GM10847 (cell line): Measurements from ENCODE around the gene ENOX2.

ENCODE experiments used
- POLR2A ChIP-seq: IDR thresholded peaks from 2 replicates; pipeline ENCODE4 v1.6.1; 2011; ENCODE audit not compliant: insufficient read length; ENCODE audit errors: extremely low read depth

Gene ENOX2

GRCh38 chrX:130789793-130790192, 113.2 kb downstream of the ENOX2 start:
- no peak for TF ChIP-seq POLR2A

DNA sequence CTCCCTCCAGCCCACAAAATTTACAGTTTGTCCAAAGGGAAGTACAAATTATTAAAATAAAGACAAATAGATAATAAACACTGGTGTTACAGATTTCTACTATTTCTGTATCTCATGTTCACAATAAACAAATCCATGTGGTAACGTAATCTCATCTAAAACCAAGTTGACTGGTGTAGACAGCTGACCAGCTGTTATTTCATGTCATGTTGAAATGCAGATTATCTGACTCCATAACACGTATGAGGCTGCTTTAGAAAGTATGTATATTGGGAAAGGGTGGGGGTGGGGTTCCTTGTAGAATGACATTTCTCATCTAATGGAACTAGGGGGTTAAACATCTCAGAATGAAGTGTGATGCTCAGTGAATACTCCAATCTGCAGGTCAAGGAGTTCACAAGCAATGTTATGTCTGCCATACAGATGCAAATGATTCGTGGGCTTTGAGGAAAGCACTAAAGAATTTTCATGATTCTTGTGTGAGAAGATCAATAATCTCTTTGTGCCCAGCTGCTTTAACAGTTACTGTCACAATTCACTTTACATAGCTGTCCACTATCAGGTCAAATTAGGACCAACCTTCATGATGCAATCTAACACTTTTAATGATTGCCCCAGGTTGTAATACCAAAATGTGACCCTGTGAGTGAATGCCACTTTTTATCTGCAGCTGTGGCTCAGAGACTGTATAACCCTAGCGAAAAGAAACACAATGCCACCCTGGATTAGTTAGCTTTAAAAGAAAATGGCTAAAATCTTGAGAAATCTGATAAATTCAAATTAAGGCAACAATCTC, 114.0 kb downstream of the ENOX2 start:
- no peak for TF ChIP-seq POLR2A

GRCh38 chrX:130786030-130786429, 117.0 kb downstream of the ENOX2 start:
- no peak for TF ChIP-seq POLR2A

DNA sequence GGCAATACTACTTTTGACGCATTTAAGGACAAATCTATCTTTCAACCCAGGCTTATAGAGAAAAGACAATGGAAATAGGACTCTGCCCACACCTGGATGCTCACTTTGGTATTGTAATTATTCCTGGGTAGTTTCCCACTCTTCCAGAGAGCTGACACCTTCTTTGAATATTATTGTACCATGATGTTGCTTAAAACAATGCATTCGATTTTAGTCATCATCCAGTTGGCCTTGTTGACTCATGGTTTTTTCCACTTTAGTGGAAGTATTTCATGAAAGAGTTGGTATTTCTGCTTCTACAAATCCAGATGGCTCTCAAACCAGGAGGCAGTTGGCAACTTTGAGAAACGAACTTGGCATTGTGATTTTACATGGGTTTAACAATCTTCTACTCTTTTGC, 124.2 kb downstream of the ENOX2 start:
- TF ChIP-seq POLR2A: no peak

DNA sequence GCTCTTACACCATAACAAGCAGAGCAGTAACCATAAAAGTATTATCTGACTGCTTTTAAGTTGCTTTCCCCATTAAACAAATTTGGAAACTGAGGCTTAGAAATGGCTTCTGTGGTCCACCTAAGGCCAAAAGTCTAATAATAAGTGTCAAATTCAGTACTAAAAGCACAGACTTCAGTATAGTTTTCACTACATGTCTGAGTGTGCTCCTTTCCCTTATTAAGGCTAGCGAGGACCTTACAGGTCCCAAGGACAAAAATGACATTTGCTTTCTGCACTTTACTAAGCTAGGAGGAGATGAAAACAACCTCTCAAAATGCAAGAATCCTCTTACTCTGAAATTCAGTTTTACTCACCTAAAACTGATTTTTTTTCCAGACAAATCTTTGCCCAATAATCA, 127.2 kb downstream of the ENOX2 start:
- no peak for TF ChIP-seq POLR2A

GRCh38 chrX:130772776-130773143, 130.2 kb downstream of the ENOX2 start:
- TF ChIP-seq POLR2A: no peak

- TF ChIP-seq POLR2A: no peak
These were observed 130.8 kb downstream of the ENOX2 start for GRCh38 chrX:130772105-130772775.

DNA sequence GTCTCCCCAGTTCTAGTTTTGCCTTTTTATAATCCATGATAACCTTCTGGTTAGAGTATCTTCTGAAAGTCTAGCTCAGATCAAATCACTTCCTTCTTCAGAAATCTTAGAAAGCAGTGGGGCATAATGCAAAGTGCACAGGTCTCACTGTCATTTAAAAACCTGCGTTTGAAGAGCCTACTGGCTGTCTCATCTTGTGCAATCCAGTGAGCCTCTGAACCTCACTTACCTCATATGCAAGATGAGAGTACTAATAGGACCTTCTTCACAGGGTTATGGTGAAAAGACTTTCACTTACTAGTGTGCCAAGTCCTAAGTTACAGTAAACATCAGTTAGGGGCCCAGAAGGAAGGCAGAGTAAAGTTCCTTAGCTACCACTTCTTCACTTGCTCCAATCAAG, 131.4 kb downstream of the ENOX2 start:
- no peak for TF ChIP-seq POLR2A

GRCh38 chrX:130771230-130771629, 131.8 kb downstream of the ENOX2 start:
- TF ChIP-seq POLR2A: no peak

- no peak for TF ChIP-seq POLR2A
These were observed 132.4 kb downstream of the ENOX2 start for GRCh38 chrX:130770615-130771014.

DNA sequence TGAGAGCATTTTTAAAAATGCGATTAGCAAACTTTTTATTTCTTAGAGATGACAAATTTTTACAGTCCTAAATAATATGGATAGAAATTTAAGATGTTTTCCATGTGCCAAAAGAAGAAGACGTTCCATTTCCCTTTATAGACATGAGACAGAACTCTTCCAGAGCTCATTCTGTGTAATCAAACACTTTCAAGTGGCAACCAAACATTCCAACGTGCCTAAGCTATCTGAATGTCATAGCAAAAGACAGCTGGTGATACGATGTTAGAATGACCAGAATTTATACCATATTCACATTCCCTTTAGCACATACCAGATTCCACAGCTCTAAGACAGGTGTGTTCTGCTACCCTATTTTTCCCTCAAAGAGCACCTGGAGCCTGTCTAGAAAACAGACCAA, 133.2 kb downstream of the ENOX2 start:
- TF ChIP-seq POLR2A: no peak

GRCh38 chrX:130758072-130758471, 144.9 kb downstream of the ENOX2 start:
- no peak for TF ChIP-seq POLR2A

DNA sequence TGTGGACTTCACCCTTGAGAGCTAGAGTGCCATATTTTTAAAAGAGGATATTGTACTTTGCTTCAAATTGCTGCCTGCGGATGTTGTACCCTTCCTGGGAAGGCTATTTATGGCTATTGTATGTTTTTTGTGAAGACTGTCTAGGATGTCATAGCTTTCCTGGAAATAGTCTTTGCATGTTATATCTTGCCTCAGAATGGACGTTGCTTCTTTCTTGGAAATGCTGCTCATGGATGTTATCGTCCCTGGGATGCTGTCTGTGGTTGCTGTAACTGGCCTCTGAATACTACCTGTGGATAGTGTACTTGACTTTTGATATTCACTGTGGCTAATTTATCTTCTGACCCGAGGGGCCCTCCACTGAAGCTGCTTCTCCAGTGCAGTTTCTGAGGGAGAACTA, 146.8 kb downstream of the ENOX2 start:
- TF ChIP-seq POLR2A: no peak

GRCh38 chrX:130754353-130754752, 148.7 kb downstream of the ENOX2 start:
- TF ChIP-seq POLR2A: no peak

DNA sequence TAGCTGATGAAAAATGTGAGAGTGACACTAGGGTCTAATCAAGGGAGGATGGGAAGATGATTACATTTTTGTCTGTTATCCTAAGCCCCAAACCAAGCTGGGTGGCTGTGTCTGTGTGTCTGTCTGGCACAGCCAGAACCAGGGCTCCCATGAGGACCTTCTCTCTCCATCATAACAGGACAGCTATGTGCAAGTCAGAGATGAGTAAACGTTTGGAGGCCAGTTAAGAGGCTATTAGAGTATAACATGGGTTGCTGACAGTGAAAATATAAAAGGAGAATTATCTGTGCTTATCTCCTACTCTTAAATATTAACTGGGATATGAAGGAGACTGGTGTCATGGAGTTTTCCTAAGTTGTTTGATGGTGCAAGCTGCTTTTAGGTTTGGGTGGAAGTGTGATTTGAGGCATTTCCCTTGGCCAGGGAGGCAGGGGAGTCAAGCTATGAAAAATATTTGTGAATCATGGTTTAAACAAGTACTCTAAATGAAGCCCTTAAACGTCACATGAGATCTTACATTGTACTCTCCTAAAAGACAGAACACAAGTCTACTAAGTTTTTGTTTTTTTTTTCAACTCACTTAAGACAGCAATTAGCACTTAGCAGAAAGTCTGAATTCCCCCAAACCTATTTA, 156.2 kb downstream of the ENOX2 start:
- no peak for TF ChIP-seq POLR2A

DNA sequence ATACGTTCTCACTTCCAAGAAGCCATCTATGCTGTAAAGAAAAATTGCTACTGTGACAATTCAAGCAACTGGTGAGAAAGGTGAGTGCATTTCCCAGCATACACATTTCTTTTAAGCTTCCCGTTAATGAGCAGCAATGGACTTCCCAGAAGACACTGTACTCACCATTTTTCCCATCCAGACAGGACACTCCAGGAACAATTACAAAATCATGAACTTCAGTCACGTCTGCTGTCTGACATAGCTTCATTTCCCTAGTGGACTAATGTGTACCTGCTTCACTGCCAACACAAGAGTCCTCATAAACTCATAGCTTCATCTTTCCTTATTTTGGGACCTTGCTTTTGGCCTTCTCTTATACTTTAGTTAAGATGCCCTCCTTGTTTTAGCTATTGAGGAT, 156.9 kb downstream of the ENOX2 start:
- no peak for TF ChIP-seq POLR2A
